Neuron (in vitro differentiated cells): ENCODE results near the gene ENTR1.

ENCODE experiments used
- H2AFZ ChIP-seq: one replicate; pipeline ENCODE4 v1.6.1; 2013; ENCODE audit warnings: low read depth, mild to moderate bottlenecking, inconsistent platforms, low read length, moderate library complexity
- H3K27me3 ChIP-seq: one replicate; pipeline ENCODE4 v1.6.1; 2013; ENCODE audit warnings: low read length; ENCODE audit not compliant: insufficient read depth
- H3K36me3 ChIP-seq: one replicate; pipeline ENCODE4 v1.6.1; 2013; ENCODE audit warnings: low read length; ENCODE audit not compliant: insufficient read depth
- H3K4me1 ChIP-seq: one replicate; pipeline ENCODE4 v1.6.1; 2013; ENCODE audit warnings: low read length; ENCODE audit not compliant: insufficient read depth
- H3K4me3 ChIP-seq: 2 replicates; pipeline ENCODE4 v1.5.1; 2013; ENCODE audit warnings: mild to moderate bottlenecking, low read length, moderate library complexity
- H3K9me3 ChIP-seq: one replicate; pipeline ENCODE4 v1.6.1; 2013; ENCODE audit warnings: low read length

ENTR1 gene

DNA sequence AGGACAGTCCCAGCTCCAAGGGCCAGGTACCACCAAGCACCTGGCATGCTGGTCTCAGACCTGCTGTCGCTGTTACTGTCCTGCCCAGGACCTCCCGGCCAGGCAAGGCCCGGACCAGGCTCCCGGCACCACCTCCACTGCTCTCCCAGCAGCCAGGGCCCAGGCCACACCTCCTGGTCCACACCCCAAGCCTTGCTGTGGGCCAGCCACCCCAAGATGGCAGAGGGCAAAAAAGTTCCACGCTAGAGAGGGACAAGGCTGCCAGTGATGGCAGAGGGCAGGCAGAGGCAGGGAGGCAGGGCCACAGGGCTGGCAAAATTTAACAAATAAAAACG, 48.0 kb downstream of the ENTR1 start:
- Histone ChIP-seq H3K4me3 (no peak overlapping the region), H3K36me3 (peaks cover 9% of the 10 kb centered on the region), H3K9me3 (no peaks in the 10 kb centered on the region), H3K27me3 (no peaks in the 10 kb centered on the region), H2AFZ (no peak overlapping the region), H3K4me1 (no peaks in the 10 kb centered on the region)

- Histone ChIP-seq H2AFZ (no peak overlapping the region), H3K9me3 (no peaks in the 10 kb centered on the region), H3K27me3 (no peaks in the 10 kb centered on the region), H3K4me3 (no peak overlapping the region), H3K4me1 (no peaks in the 10 kb centered on the region), H3K36me3 (peaks cover 14% of the 10 kb centered on the region)
Observed at GRCh38 chr9:136361754-136362449, 48.5 kb downstream of the ENTR1 start.

- H3K27me3 ChIP-seq: no peaks in the 10 kb centered on the region
- H3K36me3 ChIP-seq: peaks cover 20% of the 10 kb centered on the region
- H3K4me1 ChIP-seq: no peaks in the 10 kb centered on the region
- no peak overlapping the region for H2AFZ ChIP-seq
- H3K9me3 ChIP-seq: no peaks in the 10 kb centered on the region
- H3K4me3 ChIP-seq: no peak overlapping the region
Observed at GRCh38 chr9:136361047-136361753, 49.2 kb downstream of the ENTR1 start.

GRCh38 chr9:136359774-136360718, 50.4 kb downstream of the ENTR1 start:
- peaks cover 22% of the 10 kb centered on the region for H3K36me3 ChIP-seq
- no peaks in the 10 kb centered on the region for H3K27me3 ChIP-seq
- H3K4me3 ChIP-seq: no peak overlapping the region
- H2AFZ ChIP-seq: no peak overlapping the region
- no peaks in the 10 kb centered on the region for H3K9me3 ChIP-seq
- no peaks in the 10 kb centered on the region for H3K4me1 ChIP-seq

GRCh38 chr9:136358888-136359287, 51.5 kb downstream of the ENTR1 start:
- H3K4me1 ChIP-seq: peaks cover 5% of the 10 kb centered on the region
- no peak overlapping the region for H3K4me3 ChIP-seq

DNA sequence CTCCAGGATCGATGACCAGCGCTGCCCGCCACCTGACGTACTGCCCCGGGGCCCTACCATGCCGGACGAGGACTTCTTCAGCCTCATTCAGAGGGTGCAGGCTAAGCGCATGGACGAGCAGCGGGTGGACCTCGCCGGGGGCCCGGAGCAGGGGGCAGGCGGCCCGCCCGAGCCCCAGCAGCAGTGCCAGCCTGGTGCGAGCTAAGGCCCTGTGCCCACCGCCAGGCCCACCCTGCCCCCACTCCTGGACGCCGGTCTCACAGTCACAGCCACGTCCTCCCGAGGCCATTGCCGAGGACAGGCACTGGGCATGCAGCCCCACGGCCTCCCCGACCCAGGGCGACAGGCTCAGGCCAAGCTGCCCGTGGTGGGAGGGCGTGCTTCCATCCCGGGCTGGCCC, 52.4 kb downstream of the ENTR1 start:
- Histone ChIP-seq H3K4me3 (no peak overlapping the region), H3K4me1 (peaks cover 7% of the 10 kb centered on the region), H2AFZ (no peak overlapping the region), H3K36me3 (peaks cover 22% of the 10 kb centered on the region), H3K9me3 (no peaks in the 10 kb centered on the region), H3K27me3 (no peaks in the 10 kb centered on the region)

More at GRCh38 chr9:136358888-136359287, 51.5 kb downstream of the ENTR1 start:
- no peaks in the 10 kb centered on the region for H3K27me3 ChIP-seq
- H3K36me3 ChIP-seq: peaks cover 22% of the 10 kb centered on the region
- H2AFZ ChIP-seq: no peak overlapping the region
- H3K9me3 ChIP-seq: no peaks in the 10 kb centered on the region

- Histone ChIP-seq H3K4me1 (peaks cover 7% of the 10 kb centered on the region), H3K27me3 (no peaks in the 10 kb centered on the region), H2AFZ (no peak overlapping the region), H3K9me3 (no peaks in the 10 kb centered on the region), H3K36me3 (peaks cover 22% of the 10 kb centered on the region), H3K4me3 (no peak overlapping the region)
Observed at GRCh38 chr9:136357202-136357725, 53.1 kb downstream of the ENTR1 start.

DNA sequence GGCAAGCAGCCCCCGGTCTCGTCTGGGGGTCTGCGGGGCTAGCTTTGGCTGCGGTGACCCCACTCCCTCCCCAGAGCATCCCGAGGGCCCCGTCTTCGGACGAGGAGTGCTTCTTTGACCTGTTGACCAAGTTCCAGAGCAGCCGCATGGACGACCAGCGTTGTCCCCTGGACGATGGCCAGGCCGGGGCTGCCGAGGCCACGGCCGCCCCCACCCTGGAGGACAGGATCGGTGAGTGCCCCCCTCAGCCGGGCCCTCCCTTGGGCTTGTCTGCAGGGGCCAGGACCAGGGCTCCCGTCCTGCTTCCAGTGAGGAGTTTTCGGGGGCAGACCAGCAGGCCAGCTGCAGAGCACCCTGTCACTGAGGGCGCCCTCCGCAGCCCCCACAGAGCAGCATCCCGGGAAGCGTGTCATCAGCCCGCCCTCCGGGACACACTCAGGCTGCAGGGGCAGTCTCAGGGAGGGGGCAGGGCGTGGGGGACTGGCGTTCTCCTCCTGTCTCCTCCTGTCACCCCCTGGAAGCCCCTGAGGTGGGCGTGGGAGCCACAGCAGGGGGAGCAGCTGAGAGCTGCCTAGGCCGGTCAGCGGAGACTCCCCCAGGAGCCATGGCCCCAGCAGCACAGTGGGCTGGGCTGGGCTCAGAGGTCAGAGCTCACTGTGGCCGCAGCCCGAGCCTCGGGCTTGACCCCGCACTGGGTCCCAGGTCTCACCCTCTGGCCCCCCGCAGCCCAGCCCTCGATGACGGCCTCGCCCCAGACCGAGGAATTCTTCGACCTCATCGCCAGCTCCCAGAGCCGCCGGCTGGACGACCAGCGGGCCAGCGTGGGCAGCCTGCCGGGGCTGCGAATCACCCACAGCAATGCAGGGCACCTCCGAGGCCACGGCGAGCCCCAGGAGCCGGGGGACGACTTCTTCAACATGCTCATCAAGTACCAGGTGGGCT, 54.5 kb downstream of the ENTR1 start:
- Histone ChIP-seq H2AFZ (no peak overlapping the region), H3K9me3 (no peaks in the 10 kb centered on the region), H3K27me3 (no peaks in the 10 kb centered on the region), H3K4me1 (peaks cover 7% of the 10 kb centered on the region), H3K36me3 (peaks cover 22% of the 10 kb centered on the region), H3K4me3 (no peak overlapping the region)

GRCh38 chr9:136354592-136355085, 55.8 kb downstream of the ENTR1 start:
- peaks cover 22% of the 10 kb centered on the region for H3K36me3 ChIP-seq
- no peak overlapping the region for H3K4me3 ChIP-seq
- H3K27me3 ChIP-seq: no peaks in the 10 kb centered on the region
- no peak overlapping the region for H2AFZ ChIP-seq
- H3K4me1 ChIP-seq: peaks cover 7% of the 10 kb centered on the region
- no peaks in the 10 kb centered on the region for H3K9me3 ChIP-seq

- Histone ChIP-seq H3K4me1 (peaks cover 7% of the 10 kb centered on the region), H3K4me3 (no peak overlapping the region)
Observed at GRCh38 chr9:136353757-136354488, 56.5 kb downstream of the ENTR1 start.

DNA sequence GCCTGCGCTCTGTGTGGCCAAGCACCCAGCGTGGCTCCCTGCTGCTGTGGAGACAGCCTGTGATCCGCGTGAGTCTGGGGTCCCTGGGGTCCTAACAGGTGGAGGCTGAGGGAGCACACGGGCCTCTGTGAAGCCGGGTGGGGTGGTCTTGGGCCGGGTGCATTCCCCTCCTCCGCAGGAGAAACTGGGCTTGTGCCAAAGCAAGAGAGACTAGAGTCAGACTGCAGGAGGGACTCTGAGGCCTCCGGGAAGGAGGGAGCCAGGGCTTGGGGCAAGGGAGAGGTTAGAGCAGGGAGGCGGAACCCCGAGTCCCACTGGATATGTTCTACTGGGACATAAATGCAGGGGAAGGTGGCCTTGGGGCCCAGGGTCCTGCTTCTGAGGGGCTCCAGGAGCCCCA, 57.3 kb downstream of the ENTR1 start:
- peaks cover 24% of the 10 kb centered on the region for H3K36me3 ChIP-seq
- H3K4me3 ChIP-seq: no peak overlapping the region
- peaks cover 7% of the 10 kb centered on the region for H3K4me1 ChIP-seq
- no peaks in the 10 kb centered on the region for H3K9me3 ChIP-seq
- no peak overlapping the region for H2AFZ ChIP-seq
- no peaks in the 10 kb centered on the region for H3K27me3 ChIP-seq

More at GRCh38 chr9:136353757-136354488, 56.5 kb downstream of the ENTR1 start:
- H3K36me3 ChIP-seq: peaks cover 26% of the 10 kb centered on the region
- H3K27me3 ChIP-seq: no peaks in the 10 kb centered on the region
- no peak overlapping the region for H2AFZ ChIP-seq
- H3K9me3 ChIP-seq: no peaks in the 10 kb centered on the region
